OCI-LY7 (cell line): Measurements from ENCODE around the gene EP300. TPM values are rescaled to one million over a fixed set of nuclear protein-coding genes. Genes with fewer than 3 reads are reported as not detected.

Experiments
- BruUV-seq: library from RNA; stranded (reverse); fragments of 400-500 nt; replicated peaks from 2 replicates; lab custom pipeline; 2021; lab: Mats Ljungman, UMichigan
- CTCF ChIA-PET: fragments of 300-600 bp; sonication (Branson Sonifier 250); formaldehyde crosslinking; loops from one replicate; lab custom pipeline; 2022; ENCODE audit warnings: antibody characterized with exemption; ENCODE audit not compliant: unreplicated experiment; lab: Charles Lee
- POLR2A ChIA-PET: fragments of 300-600 bp; sonication (Branson Sonifier 250); formaldehyde crosslinking; loops from one replicate; lab custom pipeline; 2022; ENCODE audit warnings: antibody characterized with exemption; lab: Charles Lee
- DNase-seq: peaks from one replicate; pipeline ENCODE4 v3.0.0-alpha.2; 2015; ENCODE audit warnings: low spot score
- H2AFZ ChIP-seq: fragments of 200-600 bp; sonication (generic), shearing (Covaris generic); 2 replicates; pipeline ENCODE4 v1.6.1; 2014; ENCODE audit warnings: mild to moderate bottlenecking, antibody characterized with exemption, low read length, moderate library complexity
- H3K27ac ChIP-seq: fragments of 200-600 bp; sonication (generic); 2 replicates; pipeline ENCODE4 v1.5.1; 2014; ENCODE audit warnings: mixed run types, low read depth, mild to moderate bottlenecking, moderate library complexity, low read length, inconsistent platforms; ENCODE audit not compliant: poor library complexity, severe bottlenecking
- H3K36me3 ChIP-seq: fragments of 200-600 bp; sonication (generic); 2 replicates; pipeline ENCODE4 v1.6.1; 2014; ENCODE audit warnings: mild to moderate bottlenecking, antibody characterized with exemption, low read length, moderate library complexity, mixed read lengths; ENCODE audit not compliant: insufficient read depth
- H3K4me1 ChIP-seq: fragments of 200-600 bp; sonication (generic); 2 replicates; pipeline ENCODE4 v1.5.1; 2014; ENCODE audit warnings: mild to moderate bottlenecking, low read length; ENCODE audit not compliant: insufficient read depth, poor library complexity, severe bottlenecking
- H3K4me2 ChIP-seq: fragments of 200-600 bp; sonication (generic); 2 replicates; pipeline ENCODE4 v1.6.1; 2014; ENCODE audit warnings: mild to moderate bottlenecking, low read length
- H3K4me3 ChIP-seq: fragments of 200-600 bp; sonication (generic); 2 replicates; pipeline ENCODE4 v1.5.1; 2014; ENCODE audit warnings: mild to moderate bottlenecking, low read depth, low read length; ENCODE audit not compliant: poor library complexity, severe bottlenecking
- H3K79me2 ChIP-seq: fragments of 200-600 bp; sonication (generic); 2 replicates; pipeline ENCODE4 v1.6.1; 2016; ENCODE audit warnings: low read depth, mild to moderate bottlenecking, low read length, moderate library complexity, mixed read lengths; ENCODE audit not compliant: insufficient read depth
- H3K9me2 ChIP-seq: fragments of 200-600 bp; sonication (generic); 2 replicates; pipeline ENCODE4 v1.6.1; 2016; ENCODE audit warnings: mild to moderate bottlenecking, low read length, mixed read lengths; ENCODE audit not compliant: insufficient read depth
- H3K9me3 ChIP-seq: fragments of 200-600 bp; sonication (generic); 2 replicates; pipeline ENCODE4 v1.6.1; 2014; ENCODE audit warnings: mild to moderate bottlenecking, mixed run types, low read length, mixed read lengths
- H4K20me1 ChIP-seq: fragments of 200-600 bp; sonication (generic); 2 replicates; pipeline ENCODE4 v1.6.1; 2014; ENCODE audit warnings: mild to moderate bottlenecking, antibody characterized with exemption, low read length, moderate library complexity, mixed read lengths; ENCODE audit not compliant: insufficient read depth
- CTCF ChIP-seq: fragments of 200-600 bp; sonication (generic); conservative IDR thresholded peaks from 2 replicates; pipeline ENCODE4 v1.5.1; 2014; ENCODE audit warnings: mild to moderate bottlenecking, antibody characterized with exemption, low read length, moderate library complexity, mixed read lengths
- EZH2phosphoT487 ChIP-seq: fragments of 200-600 bp; sonication (generic); IDR thresholded peaks from 2 replicates; pipeline ENCODE4 v1.6.1; 2018; ENCODE audit warnings: low read depth, borderline replicate concordance, mild to moderate bottlenecking, mixed run types, antibody characterized with exemption, low read length, moderate library complexity, mixed read lengths
- intact Hi-C: fragments of 100-400 bp; cut with micrococcal nuclease; formaldehyde crosslinking; loops from one replicate; pipeline ENCODE4 v1.10.0; 2022; ENCODE audit not compliant: unreplicated experiment
- total RNA-seq, 2 experiments: library from RNA; depleted of rRNA in 1 of 2; stranded (reverse); fragments of >200 nt in 1 of 2; shearing (Covaris generic) in 1 of 2; gene quantifications; 2 replicates each; pipeline ENCODE4 v1.2.3, GENCODE V29; 2014 to 2022

EP300 gene
- total RNA-seq, 2 experiments from 2014 or later, result 46.2 to 108 TPM

DNA sequence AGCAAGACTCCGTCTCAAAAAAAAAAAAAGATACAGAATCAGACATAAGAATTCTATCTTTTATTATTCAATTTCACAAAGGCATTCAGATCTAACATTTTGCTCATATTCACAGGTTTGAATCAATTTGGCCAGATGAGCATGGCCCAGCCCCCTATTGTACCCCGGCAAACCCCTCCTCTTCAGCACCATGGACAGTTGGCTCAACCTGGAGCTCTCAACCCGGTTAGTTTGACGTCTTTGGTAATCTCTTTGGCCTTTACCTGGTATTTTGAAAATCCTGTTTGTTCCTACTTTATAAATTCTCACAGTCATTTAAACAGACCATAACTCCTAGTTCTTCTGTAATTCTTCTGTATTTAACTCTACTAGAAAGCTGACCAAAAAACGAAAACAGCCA is 55.3 kb downstream of the EP300 start:
- H3K36me3 ChIP-seq, result peaks cover 98% of the 10 kb centered on the region
- DNase-seq, result no peak
- no peak overlapping the region for H3K27ac ChIP-seq
- no peak overlapping the region for H3K4me3 ChIP-seq
- H3K9me3 ChIP-seq, result no peaks in the 10 kb centered on the region
- no peak overlapping the region for H2AFZ ChIP-seq
- BruUV-seq, result no TSS peak
- no peaks in the 10 kb centered on the region for H3K9me2 ChIP-seq
- intact Hi-C loops, result loop anchor here (10.0 kb wide), 1 partner anchor 223 kb away; no protein-coding TSS in a partner anchor
- no peak overlapping the region for H3K4me2 ChIP-seq
- H3K4me1 ChIP-seq, result no peaks in the 10 kb centered on the region
- ChIA-PET POLR2A (no interaction called here), CTCF (no interaction called here)
- no peak for TF ChIP-seq EZH2phosphoT487
- H4K20me1 ChIP-seq, result no peaks in the 10 kb centered on the region
- no peaks in the 10 kb centered on the region for H3K79me2 ChIP-seq

DNA sequence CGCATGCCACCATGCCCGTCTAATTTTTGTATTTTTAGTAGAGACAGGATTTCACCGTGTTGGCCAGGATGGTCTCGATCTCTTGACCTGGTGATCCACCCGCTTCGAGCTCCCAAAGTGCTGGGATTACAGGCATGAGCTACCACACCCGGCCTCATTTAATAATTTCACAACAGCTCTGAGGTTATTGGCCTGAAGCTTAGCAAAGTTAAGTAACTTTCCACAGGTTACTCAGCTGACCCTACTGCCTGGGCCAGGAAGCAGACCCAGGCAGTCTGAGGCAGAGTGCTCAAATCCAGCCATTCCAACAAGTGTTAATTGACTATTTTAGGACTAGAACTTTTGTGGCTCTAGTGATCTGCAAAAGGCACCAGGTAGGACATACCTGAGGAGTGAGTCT is 60.5 kb downstream of the EP300 start:
- no peak overlapping the region for H3K27ac ChIP-seq
- no peak for DNase-seq
- intact Hi-C loops, result no loop called here
- H3K4me1 ChIP-seq, result no peaks in the 10 kb centered on the region
- H3K4me2 ChIP-seq, result no peak overlapping the region
- TF ChIP-seq EZH2phosphoT487 (no peak), CTCF (no peak)
- H4K20me1 ChIP-seq, result no peaks in the 10 kb centered on the region
- no TSS peak for BruUV-seq
- ChIA-PET POLR2A (interaction anchor here (0.6 kb wide), 1 partner anchor 225 kb away, joined by 5 read pairs; no protein-coding TSS in a partner anchor), CTCF (no interaction called here)
- H3K79me2 ChIP-seq, result no peaks in the 10 kb centered on the region
- H3K4me3 ChIP-seq, result no peak overlapping the region
- H3K9me3 ChIP-seq, result no peaks in the 10 kb centered on the region
- H2AFZ ChIP-seq, result no peak overlapping the region
- H3K36me3 ChIP-seq, result peaks cover 100% of the 10 kb centered on the region
- H3K9me2 ChIP-seq, result no peaks in the 10 kb centered on the region

DNA sequence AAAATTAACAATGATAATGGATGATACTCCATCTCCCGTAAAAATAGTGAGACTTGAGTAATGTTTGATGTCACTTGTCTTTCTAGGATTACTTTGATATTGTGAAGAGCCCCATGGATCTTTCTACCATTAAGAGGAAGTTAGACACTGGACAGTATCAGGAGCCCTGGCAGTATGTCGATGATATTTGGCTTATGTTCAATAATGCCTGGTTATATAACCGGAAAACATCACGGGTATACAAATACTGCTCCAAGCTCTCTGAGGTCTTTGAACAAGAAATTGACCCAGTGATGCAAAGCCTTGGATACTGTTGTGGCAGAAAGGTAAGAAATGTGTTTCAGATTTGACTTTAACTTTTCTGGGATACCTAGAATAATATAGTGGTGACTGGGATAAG is 64.7 kb downstream of the EP300 start:
- TF ChIP-seq CTCF (no peak), EZH2phosphoT487 (no peak)
- Histone ChIP-seq H3K4me2 (no peak overlapping the region), H3K9me3 (no peaks in the 10 kb centered on the region), H3K4me3 (no peak overlapping the region), H3K79me2 (no peaks in the 10 kb centered on the region), H4K20me1 (no peaks in the 10 kb centered on the region), H3K36me3 (peaks cover 99% of the 10 kb centered on the region), H3K4me1 (no peaks in the 10 kb centered on the region), H3K9me2 (no peaks in the 10 kb centered on the region), H2AFZ (no peak overlapping the region), H3K27ac (no peak overlapping the region)
- POLR2A ChIA-PET, result interaction anchor here (0.6 kb wide), 1 partner anchor 529 kb away, joined by 5 read pairs; no protein-coding TSS in a partner anchor
- no TSS peak for BruUV-seq
- DNase-seq, result no peak
- CTCF ChIA-PET, result no interaction called here
- intact Hi-C loops, result no loop called here
